ENCODE results near the gene GPD2. TPM values are rescaled to one million over a fixed set of nuclear protein-coding genes. Genes with fewer than 3 reads are reported as not detected.

GPD2 gene
- total and polyA plus RNA-seq, 2 of the 4 experiments (the other 2 are of a cell fraction): 20.4 to 100 TPM

- H3K79me1 ChIP-seq (ENCODE audit: low read depth in 1 of 2, low read length in 2 of 2): no peaks in the 10 kb centered on the region
- no TSS peak for BruUV-seq (replicated peaks)
- DNase-seq: no peak
- dilution Hi-C loops (cut with HindIII; ENCODE audit: low sequenced_read_pairs, unreplicated experiment) (no loop called here), in situ Hi-C loops (cut with MboI; ENCODE audit: low sequenced_read_pairs) (no loop called here), intact Hi-C loops (cut with micrococcal nuclease) (no loop called here)
- no peaks in the 10 kb centered on the region for H3K4me1 ChIP-seq (ENCODE audit: control insufficient read depth, insufficient read depth, low read length)
- H2BK20ac ChIP-seq (ENCODE audit: low read depth, low read length): no peak overlapping the region
- no peaks in the 10 kb centered on the region for H3K36me3 ChIP-seq (ENCODE audit: control insufficient read depth, insufficient read depth, low read length)
- no peak overlapping the region for H3K18ac ChIP-seq (ENCODE audit: low read depth, low read length)
- no peak overlapping the region for H2BK15ac ChIP-seq (ENCODE audit: low read depth, low read length)
- TF ChIP-seq CHD1 (IDR thresholded peaks at IDR 0.05; ENCODE audit: low read depth, low read length) (no peak), MAZ (IDR thresholded peaks at IDR 0.05; ENCODE audit: borderline replicate concordance, low read depth, low read length) (no peak), CEBPB (IDR thresholded peaks at IDR 0.05; ENCODE audit: low read depth, low read length) (no peak), ELK1 (IDR thresholded peaks at IDR 0.05; ENCODE audit: borderline replicate concordance, low read depth, low read length) (no peak), POLR2A (IDR thresholded peaks at IDR 0.05; ENCODE audit: low read depth, low read length) (no peak), CTCF (conservative IDR thresholded peaks at IDR 0.05; ENCODE audit: low read depth, low read length) (no peak), MAFK (IDR thresholded peaks at IDR 0.05; ENCODE audit: low read depth, low read length) (peak; percentile 79), USF2 (IDR thresholded peaks at IDR 0.05; ENCODE audit: low read depth, low read length) (no peak)
- no peak overlapping the region for H4K91ac ChIP-seq (ENCODE audit: insufficient read depth, low read depth, low read length)
- H4K5ac ChIP-seq (ENCODE audit: low read depth, low read length): no peak overlapping the region
- no peaks in the 10 kb centered on the region for H4K20me1 ChIP-seq (ENCODE audit: insufficient read depth, low read length)
- no peak for ATAC-seq (ENCODE audit: low read depth)
- POLR2A ChIA-PET (ENCODE audit: unreplicated experiment): no interaction called here
- no peak overlapping the region for H3K4me2 ChIP-seq (ENCODE audit: low read depth, low read length)
- CTCF ChIA-PET: no interaction called here
- 0 out of 2 replicates have a peak, but pooled peaks cover 2% of the 10 kb centered on the region for H3K9me3 ChIP-seq (ENCODE audit: control insufficient read depth, insufficient read depth, low read length)
- WGBS, 2 experiments (ENCODE audit: extremely low coverage in 2 of 2, insufficient read length in 1 of 2): no CpG with 5 or more reads among the region's 2 CpGs
- H3K56ac ChIP-seq (ENCODE audit: extremely low read depth, insufficient read depth, low read length): no peak overlapping the region
- no peak overlapping the region for H2BK120ac ChIP-seq (ENCODE audit: low read depth, low read length)
- H2AK9ac ChIP-seq (replicated peaks; ENCODE audit: low read depth, low read length, poor library complexity): no peak overlapping the region
- H3K4me3 ChIP-seq (ENCODE audit: insufficient read depth, low read depth, low read length): no peak overlapping the region
- no peaks in the 10 kb centered on the region for H3K9me1 ChIP-seq (ENCODE audit: insufficient read depth, low read length)
- no peak overlapping the region for H2BK5ac ChIP-seq (ENCODE audit: low read depth, low read length, poor library complexity, severe bottlenecking)
- H3K27me3 ChIP-seq (ENCODE audit: control insufficient read depth, insufficient read depth, low read length): no peaks in the 10 kb centered on the region
- H4K8ac ChIP-seq (ENCODE audit: low read depth in 2 of 2, low read length in 2 of 2): no peak overlapping the region
- H2AFZ ChIP-seq (replicated peaks; ENCODE audit: low read length, poor library complexity): no peak overlapping the region
- no peak overlapping the region for H3K14ac ChIP-seq (replicated peaks; ENCODE audit: low read depth, low read length)
- H2AK5ac ChIP-seq (ENCODE audit: low read depth, low read length): no peak overlapping the region
- H3K27ac ChIP-seq (ENCODE audit: insufficient read depth, low read length): no peak overlapping the region
- no peak overlapping the region for H3K23ac ChIP-seq (ENCODE audit: low read depth, low read length)
- no peak overlapping the region for H3K4ac ChIP-seq (ENCODE audit: low read depth, low read length)
- H3K9ac ChIP-seq (ENCODE audit: low read depth, low read length): no peak overlapping the region
Observed at GRCh38 chr2:156619021-156619539, 182.9 kb downstream of the GPD2 start.

Data from IMR-90 (cell line).